Stimulated activated CD4-positive, alpha-beta T cell treated with anti-CD3 and anti-CD28 coated beads, Interleukin-15, amount 100 ng/mL, for 1 hour (primary cell): ENCODE results near the gene S100A12.

Source experiments
- DNase-seq, 2 donors: peaks; one replicate each; pipeline ENCODE4 v3.0.0-alpha.2; 2020; ENCODE audit warnings: low read depth in 1 of 2, low spot score in 1 of 2

Gene S100A12

GRCh38 chr1:153337980-153338853, 37.2 kb downstream of the S100A12 start:
- DNase-seq = no peak

GRCh38 chr1:153336650-153337049, 38.8 kb downstream of the S100A12 start:
- no peak for DNase-seq

GRCh38 chr1:153333902-153334301, 41.5 kb downstream of the S100A12 start:
- no peak for DNase-seq

- DNase-seq = no peak
Measured at GRCh38 chr1:153324912-153325311, 50.5 kb downstream of the S100A12 start.
